ENCODE measurements around the gene GJB1.

GRCh38 chrX:71195964-71196649, 26.9 kb upstream of the GJB1 start:
- TF ChIP-seq EZH2 (optimal IDR thresholded peaks at IDR 0.05; ENCODE audit: low read depth, low read length) (no peak), CTCF (IDR thresholded peaks at IDR 0.05; ENCODE audit: low read length) (no peak)

Measured in MM.1S (cell line).